ENCODE measurements around the gene SOX9.
"Not testable (repeated sequence)": the region's sequence is repeated elsewhere in the genome, so short reads cannot be mapped to it uniquely, and the experiment has no call there.

Gene SOX9

GRCh38 chr17:72125742-72126141 is 4.9 kb downstream of the SOX9 start:
- no peak for DNase-seq

- peak in 2 of 56 donors; percentile 19 to 24 for DNase-seq
Measured at GRCh38 chr17:72126575-72127486, 6.0 kb downstream of the SOX9 start.

GRCh38 chr17:72128039-72128438 is 7.2 kb downstream of the SOX9 start:
- DNase-seq: no peak

DNA sequence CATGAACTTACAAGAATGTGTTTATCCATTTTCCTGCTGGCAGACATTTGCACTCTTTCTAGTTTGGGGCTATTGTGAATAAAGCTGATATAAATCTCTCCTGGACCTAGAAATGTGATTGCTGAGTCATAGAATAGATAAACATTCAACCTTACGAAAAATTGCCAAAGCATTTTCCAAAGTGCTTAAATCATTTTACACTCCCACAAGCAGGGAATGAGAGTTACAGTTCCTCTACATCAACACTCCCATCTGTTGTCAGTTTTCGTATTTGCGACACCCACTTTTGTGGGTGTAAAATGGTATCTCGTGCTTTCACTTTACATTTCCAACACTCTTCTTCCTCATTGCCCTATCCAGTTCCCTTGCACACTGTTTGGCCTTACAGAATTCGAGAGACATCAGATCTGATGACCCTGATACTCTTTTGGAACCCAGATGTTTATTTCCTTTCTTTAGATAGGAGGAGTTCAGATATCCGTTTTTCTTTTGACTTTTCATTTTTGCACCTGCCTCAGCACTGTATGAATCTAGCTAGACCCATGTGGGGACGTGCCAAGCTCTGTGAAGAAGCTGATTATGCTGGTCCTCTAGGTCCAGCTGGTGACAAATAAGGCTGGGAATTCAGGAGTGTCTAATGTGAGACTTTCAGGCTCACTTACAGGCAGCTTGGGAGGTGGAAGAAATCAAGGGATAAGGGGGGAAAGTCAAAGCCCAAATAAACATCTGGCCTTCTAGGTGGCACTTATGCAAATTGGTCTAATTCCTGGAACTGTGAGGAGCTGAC is 14.0 kb downstream of the SOX9 start:
- peak in 3 of 56 donors; percentile 5 to 39 (median 27) for DNase-seq

DNA sequence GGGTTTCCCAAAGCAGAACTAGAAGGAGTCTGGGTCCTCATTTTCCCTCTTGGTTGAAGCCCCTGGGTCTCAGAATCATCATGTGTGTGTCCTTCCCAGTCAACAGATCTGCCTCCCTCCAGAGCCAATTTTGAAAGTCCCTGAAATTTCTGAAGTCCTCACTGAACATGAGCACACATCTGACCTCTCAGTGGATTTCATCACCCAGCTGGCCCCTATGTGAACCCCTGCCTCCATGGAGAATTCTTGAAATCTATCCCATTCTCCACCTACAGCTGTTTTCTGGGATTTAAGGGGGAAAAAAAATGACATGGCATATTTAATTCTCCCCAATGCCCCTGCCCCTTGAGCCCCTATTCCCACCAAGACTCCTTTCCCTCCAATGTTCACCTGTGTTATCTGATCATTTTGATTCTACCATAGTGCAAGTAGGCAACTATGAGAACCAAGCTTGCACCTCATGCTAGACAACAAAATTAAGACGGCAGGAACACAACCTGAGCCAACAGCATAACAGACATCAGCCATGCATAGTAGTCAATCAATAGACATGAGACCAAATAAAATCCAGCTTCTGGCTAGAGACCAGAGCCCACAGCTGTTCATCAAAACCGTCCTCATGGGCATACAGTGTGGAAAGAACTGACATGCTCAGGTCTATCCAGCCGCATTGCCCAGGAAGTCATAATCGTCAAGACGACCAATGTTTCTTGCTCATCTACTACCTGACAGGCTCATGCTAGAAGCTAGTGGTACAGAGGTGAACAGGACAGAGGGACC is 14.9 kb downstream of the SOX9 start:
- no peak for DNase-seq

- DNase-seq: no peak
Measured at GRCh38 chr17:72136692-72137091, 15.9 kb downstream of the SOX9 start.

- DNase-seq: no peak
Measured at GRCh38 chr17:72137161-72137560, 16.3 kb downstream of the SOX9 start.

DNA sequence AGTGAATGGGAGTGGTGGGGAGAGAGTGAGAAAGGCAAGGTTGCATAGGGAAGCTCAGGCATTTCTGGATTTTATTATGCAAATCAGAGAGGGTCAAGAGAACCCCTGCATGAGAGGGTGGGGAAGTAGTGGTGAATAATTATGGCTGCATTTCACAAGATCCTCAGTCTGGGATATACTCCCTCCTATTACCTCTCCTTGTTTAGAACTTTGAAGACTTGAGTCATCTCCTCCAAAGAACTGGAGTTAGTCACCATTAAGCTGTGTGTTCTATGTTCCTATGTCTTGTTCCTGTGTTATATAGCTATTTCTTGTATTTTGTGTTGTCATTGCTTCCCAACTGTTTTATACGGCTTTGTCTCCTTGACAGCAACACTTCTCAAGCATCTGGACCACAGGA is 18.4 kb downstream of the SOX9 start:
- no peak for DNase-seq

DNA sequence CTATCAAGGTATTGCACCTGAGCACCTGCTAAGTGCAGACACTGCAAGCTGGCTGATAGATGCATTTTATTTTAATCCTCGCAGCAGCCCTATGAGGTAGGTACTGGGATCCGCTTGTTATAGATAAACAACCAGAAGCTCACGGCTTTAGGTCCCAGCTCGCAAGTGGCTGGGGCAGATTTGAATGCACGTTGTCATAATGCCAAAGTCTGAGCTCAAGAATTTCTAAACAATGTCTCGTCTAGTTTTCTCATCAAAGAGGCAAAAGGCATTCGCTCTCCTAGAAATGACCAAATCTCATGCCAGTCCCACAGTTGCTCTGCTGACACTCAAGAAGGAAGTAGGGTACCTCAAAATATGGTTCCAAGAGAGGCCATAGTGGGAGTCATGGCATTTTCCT is 20.5 kb downstream of the SOX9 start:
- no peak for DNase-seq

DNA sequence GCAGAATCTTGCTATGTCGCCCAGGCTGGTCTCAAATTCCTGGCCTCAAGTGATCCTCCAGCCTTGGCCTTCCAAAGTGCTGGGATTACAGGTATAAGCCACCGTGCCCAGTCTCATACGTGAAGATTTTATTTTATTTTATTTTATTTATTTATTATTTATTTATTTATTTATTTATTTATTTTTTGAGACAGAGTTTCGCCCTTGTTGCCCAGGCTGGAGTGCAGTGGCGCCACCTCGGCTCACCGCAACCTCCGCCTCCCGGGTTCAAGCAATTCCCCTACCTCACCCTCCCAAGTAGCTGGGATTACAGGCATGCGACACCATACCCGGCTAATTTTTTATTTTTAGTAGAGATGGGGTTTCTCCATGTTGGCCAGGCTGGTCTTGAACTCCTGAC is 21.3 kb downstream of the SOX9 start:
- DNase-seq: not testable (repeated sequence)

DNA sequence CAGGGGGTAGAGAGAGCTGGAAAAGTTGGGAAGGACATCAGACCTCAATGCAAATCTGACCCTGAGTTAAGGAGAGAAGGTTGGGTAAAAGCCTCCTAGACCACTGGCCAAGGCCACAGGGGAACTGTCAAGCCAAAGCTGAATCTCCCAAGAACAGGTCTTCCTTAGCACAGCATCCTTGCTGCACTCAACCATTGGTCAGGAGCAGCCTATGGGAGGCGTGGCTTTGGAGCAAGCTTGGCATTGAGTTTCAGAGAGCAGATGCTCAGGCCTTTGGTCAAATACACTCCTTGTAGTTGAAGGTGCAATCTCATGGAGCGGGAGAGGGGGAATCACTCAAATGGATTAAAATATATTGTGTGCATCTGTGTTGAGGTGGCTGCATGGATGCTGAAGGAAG is 21.8 kb downstream of the SOX9 start:
- DNase-seq: no peak

GRCh38 chr17:72143245-72143644 is 22.4 kb downstream of the SOX9 start:
- no peak for DNase-seq

DNA sequence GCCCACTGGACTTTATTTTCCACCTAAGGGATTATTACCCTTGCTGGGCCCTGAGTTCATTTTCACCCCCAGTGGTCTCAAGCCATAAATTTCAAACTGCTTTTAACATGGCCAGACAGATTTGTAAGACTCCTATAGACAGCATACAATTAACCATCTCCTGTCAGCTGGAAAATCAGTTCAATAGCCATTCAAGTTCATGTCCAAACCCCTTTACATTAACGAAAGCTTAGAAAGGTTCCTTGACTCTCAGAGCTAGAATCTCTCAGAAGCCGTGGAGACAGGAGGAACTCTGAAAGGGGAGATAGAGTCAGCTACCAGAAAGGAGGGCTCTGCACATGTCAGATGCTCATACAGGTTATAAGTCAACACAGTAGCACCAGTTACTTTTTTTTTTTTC is 23.3 kb downstream of the SOX9 start:
- DNase-seq: no peak

DNA sequence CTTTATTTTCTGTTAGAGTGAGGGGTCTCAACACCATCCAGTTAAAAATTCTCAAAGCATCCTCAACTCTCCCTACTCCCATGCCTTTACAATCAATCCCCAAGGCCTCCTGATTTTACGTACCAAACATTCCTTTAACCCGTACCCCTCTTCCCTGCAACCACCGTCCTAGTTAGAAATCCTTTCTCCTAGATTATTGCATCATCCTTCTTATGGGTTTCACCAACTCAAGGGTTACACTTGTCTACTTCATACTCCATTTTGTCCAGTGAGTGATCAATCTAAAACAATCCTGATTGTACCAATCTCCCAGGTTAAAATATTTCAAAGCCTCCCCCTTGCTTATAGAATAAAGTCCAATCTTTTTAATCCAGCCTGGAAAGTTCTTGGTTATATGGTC is 24.7 kb downstream of the SOX9 start:
- DNase-seq: no peak

- DNase-seq: no peak
Measured at GRCh38 chr17:72145962-72146361, 25.1 kb downstream of the SOX9 start.

- DNase-seq: no peak
Measured at GRCh38 chr17:72146371-72146770, 25.6 kb downstream of the SOX9 start.

- DNase-seq: peak in 30 of 56 donors; percentile 10 to 71 (median 44)
Measured at GRCh38 chr17:72150632-72151460, 30.0 kb downstream of the SOX9 start.

DNA sequence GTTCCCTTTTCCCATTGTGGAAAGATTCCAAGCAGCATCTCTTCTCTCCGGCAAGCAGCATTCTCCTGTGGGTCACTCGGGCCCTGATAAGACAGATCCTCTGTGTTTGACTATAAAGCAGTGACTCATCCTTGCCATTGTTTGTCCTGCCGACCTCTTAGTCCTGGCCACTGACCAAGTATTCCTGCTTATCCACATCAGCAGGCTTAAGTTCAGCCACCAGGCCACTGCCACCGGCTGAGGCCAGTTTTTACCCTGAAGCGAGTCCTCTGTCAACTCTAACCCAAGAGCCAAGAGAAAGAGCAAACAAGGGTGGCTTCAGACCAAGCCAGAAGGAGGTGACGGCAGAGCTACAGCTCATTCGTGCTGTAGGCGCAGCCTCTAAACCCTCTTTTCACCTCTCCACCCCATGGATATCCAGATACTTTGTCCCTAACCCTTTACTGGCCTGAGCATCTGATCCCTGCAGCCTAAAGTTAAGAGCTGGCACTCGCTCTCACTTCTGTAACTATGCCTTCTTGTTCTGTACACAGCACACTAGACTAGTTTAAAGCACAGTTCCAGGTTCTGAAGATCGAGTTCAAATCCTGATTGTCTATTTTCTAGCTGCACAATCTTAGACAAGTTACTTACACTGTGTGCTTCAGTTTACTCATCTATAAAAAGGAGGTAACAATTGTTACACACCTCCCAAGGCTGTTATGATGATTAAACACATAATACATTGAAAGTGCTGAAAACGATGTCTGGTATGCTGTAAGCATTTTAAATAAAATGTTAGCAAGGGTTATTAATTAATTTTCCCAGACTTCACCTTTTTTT is 31.0 kb downstream of the SOX9 start:
- DNase-seq: peak in 42 of 56 donors; percentile 11 to 91 (median 53)

DNA sequence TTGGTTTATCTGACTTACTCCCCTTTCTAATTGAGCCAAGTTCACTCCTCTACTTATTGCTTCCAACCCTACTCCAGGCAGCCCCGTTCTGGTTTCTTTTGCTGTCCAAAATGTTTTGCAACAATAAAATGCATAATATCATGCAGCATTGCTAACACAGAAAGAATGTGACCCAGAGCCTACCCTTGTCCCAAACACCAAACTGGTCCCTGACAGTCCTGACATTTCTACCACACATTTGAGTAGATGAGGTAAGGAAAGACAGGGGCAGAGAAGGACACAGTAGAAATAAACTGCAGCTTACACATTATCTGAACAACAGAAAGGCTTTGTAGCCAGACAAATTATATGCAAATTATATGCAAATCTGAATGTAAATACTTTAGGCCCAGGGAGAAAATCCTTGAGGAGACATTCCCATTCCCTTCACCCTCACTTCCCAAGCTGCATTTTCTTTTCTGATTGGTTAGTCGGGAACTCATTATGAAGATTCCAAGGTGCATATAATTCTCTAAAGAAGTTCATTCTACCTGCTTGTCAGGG is 31.6 kb downstream of the SOX9 start:
- no peak for DNase-seq
